ENCODE data around the gene DUSP7.
A peak's percentile ranks its signal among the peaks of the same experiment; 100 is the strongest.
"Not testable (repeated sequence)": the region's sequence is repeated elsewhere in the genome, so short reads cannot be mapped to it uniquely, and the experiment has no call there.

Gene DUSP7

GRCh38 chr3:52036829-52037228, 19.5 kb downstream of the DUSP7 start:
- DNase-seq, result no peak
- intact Hi-C loops (cut with DNase I), result no loop called here

- no peak for DNase-seq
- intact Hi-C loops (cut with DNase I), result no loop called here
Measured at GRCh38 chr3:52036222-52036694, 20.1 kb downstream of the DUSP7 start.

DNA sequence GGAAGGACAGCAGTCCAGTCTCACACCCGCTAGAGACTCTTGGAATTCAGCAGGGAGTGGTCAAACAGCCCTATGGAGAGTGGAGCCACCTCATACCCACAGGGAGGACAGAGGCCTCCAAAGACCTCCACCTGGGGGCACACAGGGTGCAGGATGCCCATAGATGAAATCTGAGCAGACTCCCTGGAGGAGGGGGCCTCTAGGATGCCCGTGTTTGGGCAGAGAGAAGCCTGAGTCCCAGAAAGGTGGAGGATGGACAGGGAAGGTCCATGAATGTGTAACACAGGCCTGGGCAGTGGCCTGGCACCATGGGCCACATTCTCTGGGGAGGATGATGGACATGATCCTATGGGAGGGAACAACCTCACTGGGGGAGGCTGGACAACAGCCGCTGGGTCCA, 21.7 kb downstream of the DUSP7 start:
- intact Hi-C loops (cut with DNase I), result no loop called here
- no peak for DNase-seq

DNA sequence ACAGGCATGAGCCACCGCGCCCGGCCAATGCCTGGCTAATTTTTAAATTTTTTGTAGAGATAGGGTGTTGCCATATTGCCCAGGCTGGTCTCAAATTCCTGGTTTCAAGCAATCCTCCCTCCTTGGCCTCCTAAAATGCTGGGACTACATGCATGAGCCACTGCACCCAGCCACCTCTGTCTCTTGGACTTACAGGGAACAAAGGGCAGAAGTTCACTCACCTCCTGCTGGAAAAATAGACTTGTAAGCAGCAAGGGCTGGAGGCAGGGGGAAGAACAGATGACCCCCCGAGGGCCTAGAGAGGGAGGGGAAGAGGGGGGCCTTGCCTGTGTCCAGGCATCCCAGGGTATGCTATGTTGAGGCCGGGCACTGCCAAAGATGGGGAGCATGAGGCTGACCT, 22.2 kb downstream of the DUSP7 start:
- intact Hi-C loops (cut with DNase I), result no loop called here
- no peak for DNase-seq

- intact Hi-C loops (cut with DNase I), result not testable (repeated sequence)
Measured at GRCh38 chr3:52033748-52034147, 22.6 kb downstream of the DUSP7 start.

DNA sequence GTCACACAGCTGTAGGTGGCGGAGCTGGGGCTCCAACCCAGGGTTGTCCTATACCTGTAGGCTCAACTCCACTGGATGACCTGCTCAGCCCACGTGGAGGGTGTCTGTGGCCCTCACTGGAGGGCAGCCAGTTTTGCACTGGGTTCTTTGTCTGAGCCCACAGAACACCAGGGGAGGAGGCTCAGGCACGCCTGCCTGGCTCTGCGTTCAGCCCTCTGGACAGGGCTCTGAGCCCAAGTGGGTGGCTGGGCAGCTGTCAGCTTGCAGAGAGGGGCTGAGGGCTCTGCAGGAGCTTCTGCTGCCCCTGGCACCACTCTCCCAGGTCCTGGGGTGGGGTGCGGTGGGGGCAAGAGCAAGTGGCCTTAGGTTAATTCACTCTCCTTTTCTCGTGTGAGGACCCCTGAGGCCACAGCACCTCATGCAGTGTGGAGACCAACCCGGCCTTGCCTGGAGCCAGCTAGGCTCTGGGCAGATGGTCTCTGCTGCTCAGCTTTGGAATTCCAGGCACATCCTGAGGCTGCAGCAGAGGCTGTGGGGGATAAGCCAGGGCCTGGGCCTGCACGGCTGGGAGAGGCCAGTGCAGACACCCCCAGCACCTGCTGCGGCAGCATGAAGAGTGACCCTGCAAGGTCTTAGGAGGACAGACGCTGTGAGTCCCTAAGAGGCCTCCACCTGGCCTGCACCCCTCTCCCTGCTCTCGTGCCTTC, 23.5 kb downstream of the DUSP7 start:
- peak in 5 of 10 donors; percentile 44 to 92 (median 53) for DNase-seq
- intact Hi-C loops (cut with DNase I), result no loop called here

More at GRCh38 chr3:52033748-52034147, 22.6 kb downstream of the DUSP7 start:
- not testable (repeated sequence) for DNase-seq

GRCh38 chr3:52031896-52032295, 24.5 kb downstream of the DUSP7 start:
- DNase-seq, result no peak
- intact Hi-C loops (cut with DNase I), result no loop called here

DNA sequence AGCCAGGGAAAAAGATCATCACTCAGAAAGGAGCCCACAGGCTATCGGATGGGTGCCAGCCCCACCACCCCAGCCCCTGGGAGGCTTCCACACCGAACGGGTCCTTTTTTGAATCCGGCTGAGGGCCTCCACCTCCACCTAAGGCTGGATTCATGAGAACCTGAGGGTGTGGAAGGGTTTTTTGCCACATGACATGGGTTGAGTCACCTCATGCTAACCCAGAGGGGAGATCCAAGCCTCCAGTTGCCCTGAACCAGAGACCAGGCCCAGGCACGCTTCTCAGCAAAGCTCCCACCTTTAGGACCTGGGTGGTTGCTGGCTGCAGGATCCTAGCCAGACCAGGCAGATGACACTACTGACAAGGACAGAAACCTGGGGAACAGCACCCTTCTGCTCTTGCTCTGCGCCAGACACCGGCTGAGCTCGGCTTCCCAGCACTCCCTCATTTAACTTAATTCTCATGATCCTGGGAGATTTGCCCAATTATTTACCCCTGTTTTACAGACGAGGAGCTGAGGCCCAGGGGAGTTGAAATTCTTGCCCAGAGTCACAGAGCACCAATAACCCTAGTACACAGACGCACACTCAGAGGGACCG, 25.6 kb downstream of the DUSP7 start:
- intact Hi-C loops (cut with DNase I), result no loop called here

DNA sequence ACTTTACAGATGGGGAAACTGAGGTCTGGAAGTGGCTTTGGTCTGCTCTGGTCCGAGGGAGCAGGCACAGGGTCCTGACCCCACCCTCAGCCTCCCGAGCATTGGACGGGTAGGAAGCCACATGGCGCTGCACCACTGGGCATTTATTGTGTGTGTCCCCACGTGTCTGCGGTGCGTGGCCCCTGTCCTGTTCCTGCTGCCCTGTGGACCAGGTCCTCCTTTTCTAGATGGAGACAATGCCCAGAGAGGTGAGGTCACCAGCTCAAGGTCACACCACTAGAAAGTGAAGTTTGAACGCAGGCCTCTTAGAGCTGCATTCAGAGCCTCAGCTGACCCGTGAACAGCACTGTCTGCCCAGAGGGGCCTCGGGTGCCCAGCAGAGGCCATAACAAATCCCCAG, 26.8 kb downstream of the DUSP7 start:
- no peak for DNase-seq
- intact Hi-C loops (cut with DNase I), result no loop called here

More for the DNA sequence above, 25.6 kb downstream of the DUSP7 start:
- no peak for DNase-seq

GRCh38 chr3:52029053-52029452, 27.3 kb downstream of the DUSP7 start:
- intact Hi-C loops (cut with DNase I), result no loop called here
- no peak for DNase-seq

GRCh38 chr3:52028572-52028971, 27.8 kb downstream of the DUSP7 start:
- DNase-seq, result peak; percentile 63 to 97 (median 84)
- intact Hi-C loops (cut with DNase I), result no loop called here

GRCh38 chr3:52026041-52026440, 30.3 kb downstream of the DUSP7 start:
- DNase-seq, result no peak
- intact Hi-C loops (cut with DNase I), result no loop called here

GRCh38 chr3:52025453-52025852, 30.9 kb downstream of the DUSP7 start:
- DNase-seq, result no peak
- intact Hi-C loops (cut with DNase I), result no loop called here

DNA sequence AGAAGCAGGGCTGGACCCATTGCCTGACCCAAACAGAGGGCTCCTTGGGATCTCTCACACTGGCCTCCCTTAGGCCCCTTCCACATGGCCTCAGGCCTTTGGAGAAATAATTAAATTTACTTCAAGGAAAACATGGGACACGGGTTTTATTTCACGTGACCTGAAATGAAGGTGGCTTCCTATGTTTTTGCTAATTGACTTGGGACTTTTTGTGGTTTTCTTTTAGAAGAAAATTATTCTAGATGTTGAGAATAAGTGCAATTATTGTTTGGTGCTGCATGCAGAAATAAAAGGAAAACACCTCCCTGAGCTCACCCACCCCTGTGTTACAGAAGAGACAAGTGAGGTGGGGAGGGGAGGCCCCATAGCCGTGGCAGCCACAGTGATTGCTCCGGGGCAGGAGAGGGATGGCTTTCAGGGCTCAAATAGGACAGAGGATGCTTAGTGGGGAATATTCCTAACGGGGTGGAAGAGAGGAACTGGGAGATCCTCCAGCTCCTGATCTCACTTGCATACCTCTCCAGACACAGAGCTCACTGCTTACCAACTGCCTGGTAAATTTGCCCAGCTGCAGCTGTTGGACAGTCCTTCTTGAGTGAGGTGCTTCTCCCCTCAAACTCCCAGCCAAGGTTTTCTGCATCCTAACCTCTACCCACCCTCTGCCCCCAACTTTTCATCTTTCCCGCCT, 31.5 kb downstream of the DUSP7 start:
- intact Hi-C loops (cut with DNase I), result no loop called here
- no peak for DNase-seq

DNA sequence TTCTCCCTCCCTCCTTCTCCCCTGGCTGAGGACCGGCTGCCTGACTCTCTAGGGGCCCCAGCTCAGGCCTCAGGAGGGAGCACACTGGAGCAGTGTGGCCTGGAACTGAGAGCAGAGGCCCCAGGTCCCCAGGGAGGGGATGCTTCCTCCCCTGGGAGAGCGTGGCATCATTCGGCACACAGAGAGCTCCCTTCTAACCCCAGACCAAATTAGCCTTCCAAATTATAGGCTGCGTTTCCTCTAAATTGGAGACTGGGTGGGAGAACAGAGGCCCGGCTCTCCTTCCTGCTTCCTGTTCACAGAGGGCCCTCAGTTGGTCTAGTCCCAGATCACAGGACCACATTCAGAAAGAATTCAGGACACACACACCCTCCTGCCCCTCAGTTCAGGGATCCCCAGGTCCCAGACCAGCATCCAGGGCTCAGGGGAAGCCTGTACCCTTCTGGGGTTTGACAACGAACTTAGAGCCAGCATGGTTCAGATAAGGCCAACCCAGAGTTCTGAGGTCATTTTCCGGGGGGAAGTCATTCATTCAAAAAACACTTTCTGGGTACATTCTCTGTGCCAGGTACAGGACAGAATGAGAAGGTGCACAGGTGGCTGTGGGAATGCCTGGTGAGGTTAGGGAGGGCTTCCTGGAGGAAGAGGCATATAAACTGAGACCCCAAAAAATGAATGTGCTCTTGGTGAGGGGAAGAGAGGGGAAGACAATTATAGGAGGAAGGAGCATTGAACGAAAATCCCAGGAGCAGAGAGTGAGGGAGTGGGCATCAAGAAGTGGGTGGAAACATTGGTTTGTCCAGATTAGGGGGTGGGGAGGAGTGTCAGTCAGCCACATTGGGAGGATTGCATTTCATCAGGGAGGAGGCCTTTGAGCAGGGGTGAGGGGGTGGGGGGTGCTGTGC, 32.3 kb downstream of the DUSP7 start:
- no peak for DNase-seq
- intact Hi-C loops (cut with DNase I), result no loop called here

GRCh38 chr3:52023101-52023770, 33.1 kb downstream of the DUSP7 start:
- DNase-seq, result no peak
- intact Hi-C loops (cut with DNase I), result no loop called here

GRCh38 chr3:52022323-52023100, 33.9 kb downstream of the DUSP7 start:
- intact Hi-C loops (cut with DNase I), result no loop called here
- peak in 6 of 10 donors; percentile 39 to 94 (median 72) for DNase-seq

DNA sequence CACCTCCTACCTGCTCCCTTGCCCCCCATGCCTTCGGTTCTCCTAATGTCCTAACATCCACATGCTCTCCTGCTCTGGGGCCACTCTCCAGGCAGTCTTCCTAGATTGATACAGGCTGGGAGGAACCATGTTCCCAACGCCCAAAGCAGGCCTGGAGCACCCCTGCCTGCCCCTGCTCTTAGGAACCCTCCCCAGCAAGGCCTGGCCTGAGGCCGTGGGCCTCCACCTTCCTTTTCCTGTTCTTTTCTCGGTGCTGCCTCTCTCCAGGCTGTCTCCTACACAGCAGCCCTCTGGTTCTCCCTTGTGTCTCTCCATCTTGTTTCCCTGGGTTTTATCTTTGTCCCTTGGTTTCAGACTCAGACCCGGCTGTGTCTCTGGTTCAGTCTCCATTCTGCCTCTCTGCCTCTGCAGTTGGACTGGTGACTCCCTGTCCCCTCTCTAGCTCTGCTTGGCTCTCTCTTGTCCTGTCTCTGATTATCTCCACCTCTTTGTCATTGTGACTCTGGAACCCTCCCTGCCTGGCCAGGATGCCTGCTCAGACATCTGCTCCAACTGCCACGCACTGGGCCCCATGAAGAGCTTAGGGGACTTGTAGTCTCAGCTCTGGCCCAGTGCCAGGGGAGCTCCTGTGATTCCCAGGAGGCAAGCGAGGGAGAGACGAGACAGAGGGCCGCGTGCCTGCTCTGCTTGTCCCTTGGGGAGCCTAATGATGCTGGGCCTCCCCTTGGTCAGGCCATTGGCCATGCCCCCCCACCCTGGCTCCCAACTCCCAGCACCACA, 34.7 kb downstream of the DUSP7 start:
- DNase-seq, result peak in 5 of 10 donors; percentile 39 to 90 (median 83)
- intact Hi-C loops (cut with DNase I), result no loop called here
